Bronchial epithelial cell (primary cell): ENCODE data around the gene VSX2. TPM values are rescaled to one million over a fixed set of nuclear protein-coding genes. Genes with fewer than 3 reads are reported as not detected.

Experiments
- DNase-seq: peaks from one replicate; pipeline ENCODE4 v3.0.0-alpha.2; 2010; ENCODE audit warnings: low read depth
- FAIRE-seq: peaks from 2 replicates; lab custom pipeline; 2011; peaks lifted over from hg19 to GRCh38; lab: Jason Lieb, UNC
- H3K27me3 ChIP-seq: 2 replicates; pipeline ENCODE4 v1.5.1; 2011; ENCODE audit warnings: low read length; ENCODE audit not compliant: control insufficient read depth, insufficient read depth
- H3K36me3 ChIP-seq: 2 replicates; pipeline ENCODE4 v1.5.1; 2011; ENCODE audit warnings: low read length; ENCODE audit not compliant: control insufficient read depth, insufficient read depth
- H3K4me3 ChIP-seq: 2 replicates; pipeline ENCODE4 v1.5.1; 2011; ENCODE audit warnings: mild to moderate bottlenecking, low read depth, low read length, control low read depth
- CTCF ChIP-seq: IDR thresholded peaks from 2 replicates; pipeline ENCODE4 v1.5.1; 2011; ENCODE audit warnings: mild to moderate bottlenecking, moderate library complexity, low read length, control low read depth, inconsistent platforms; ENCODE audit not compliant: insufficient read depth, severe bottlenecking
- total RNA-seq: library from RNA; depleted of rRNA; stranded (reverse); fragments of >200 nt; gene quantifications from 2 replicates; pipeline ENCODE4 v1.2.1, GENCODE V29; 2014

Gene VSX2
- total RNA-seq, 1 donor from 2014 or later: not detected

DNA sequence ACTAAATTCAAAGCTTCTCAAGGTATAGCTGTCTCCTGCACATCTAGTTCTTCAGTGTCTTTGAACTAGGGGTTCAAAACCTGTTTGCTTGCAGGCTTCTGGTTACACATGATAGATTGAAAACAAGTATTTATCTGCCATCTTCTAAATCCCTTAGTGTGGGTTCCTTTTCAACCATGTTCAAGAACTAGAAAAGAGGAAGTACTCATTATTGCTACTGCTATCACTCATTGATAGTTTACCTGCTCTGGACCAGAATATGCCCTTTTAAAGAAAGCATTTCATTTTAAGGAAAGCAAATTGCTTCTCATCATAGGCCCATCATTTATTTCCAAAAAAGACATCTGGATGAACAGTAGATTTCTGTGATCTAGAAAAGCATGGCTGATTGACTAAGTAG lies 37.1 kb upstream of the VSX2 start:
- TF ChIP-seq CTCF: no peak
- Histone ChIP-seq H3K4me3 (no peak overlapping the region), H3K27me3 (no peaks in the 10 kb centered on the region), H3K36me3 (no peaks in the 10 kb centered on the region)
- FAIRE-seq (no peak), DNase-seq (no peak)

- no peak for TF ChIP-seq CTCF
- Histone ChIP-seq H3K4me3 (no peak overlapping the region), H3K36me3 (no peaks in the 10 kb centered on the region), H3K27me3 (no peaks in the 10 kb centered on the region)
- no peak for DNase-seq
- no peak for FAIRE-seq
Observed at GRCh38 chr14:74203639-74204038, 35.6 kb upstream of the VSX2 start.

DNA sequence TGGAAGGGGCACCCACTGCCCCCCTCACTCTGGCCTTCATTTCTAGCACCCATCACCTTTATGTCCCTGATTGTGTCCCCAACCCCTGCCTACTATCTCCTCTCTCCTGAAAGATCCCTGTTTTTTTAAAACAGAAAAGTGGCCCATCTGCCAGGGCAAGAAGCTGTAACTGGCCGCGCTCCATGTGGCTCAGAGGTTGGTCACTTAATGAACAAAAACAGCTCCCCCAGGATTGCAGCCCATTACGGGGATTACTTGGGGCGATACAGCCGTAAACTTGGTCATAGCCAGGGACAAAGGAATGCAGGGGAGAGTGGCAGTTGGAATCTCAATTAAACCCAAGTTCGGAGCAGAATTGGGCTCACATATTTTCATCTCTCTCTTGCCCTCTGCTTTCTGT lies 34.8 kb upstream of the VSX2 start:
- no peak for FAIRE-seq
- Histone ChIP-seq H3K4me3 (no peak overlapping the region), H3K36me3 (no peaks in the 10 kb centered on the region), H3K27me3 (peaks cover 1% of the 10 kb centered on the region)
- no peak for TF ChIP-seq CTCF
- DNase-seq: no peak

DNA sequence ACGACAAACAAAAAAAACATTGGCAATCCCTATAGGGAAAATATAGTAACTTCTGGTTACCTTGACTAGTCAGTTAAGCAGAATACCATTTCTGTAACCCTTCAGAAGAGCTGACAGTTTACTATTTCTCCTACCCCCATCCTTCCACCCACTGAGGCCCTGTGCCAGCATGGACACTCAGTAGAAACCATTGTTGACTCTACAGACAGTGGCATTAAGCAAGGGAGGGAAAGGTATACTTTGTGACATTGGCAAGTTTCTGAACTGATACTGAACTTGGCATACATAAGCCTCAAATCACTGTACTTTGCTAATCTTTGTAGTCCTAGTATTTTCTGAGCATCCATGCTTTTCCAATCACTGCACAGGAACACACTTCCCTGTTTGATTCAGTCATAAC lies 33.4 kb upstream of the VSX2 start:
- Histone ChIP-seq H3K36me3 (no peaks in the 10 kb centered on the region), H3K4me3 (no peak overlapping the region), H3K27me3 (peaks cover 1% of the 10 kb centered on the region)
- FAIRE-seq (peak; percentile 76), DNase-seq (no peak)
- TF ChIP-seq CTCF: no peak

DNA sequence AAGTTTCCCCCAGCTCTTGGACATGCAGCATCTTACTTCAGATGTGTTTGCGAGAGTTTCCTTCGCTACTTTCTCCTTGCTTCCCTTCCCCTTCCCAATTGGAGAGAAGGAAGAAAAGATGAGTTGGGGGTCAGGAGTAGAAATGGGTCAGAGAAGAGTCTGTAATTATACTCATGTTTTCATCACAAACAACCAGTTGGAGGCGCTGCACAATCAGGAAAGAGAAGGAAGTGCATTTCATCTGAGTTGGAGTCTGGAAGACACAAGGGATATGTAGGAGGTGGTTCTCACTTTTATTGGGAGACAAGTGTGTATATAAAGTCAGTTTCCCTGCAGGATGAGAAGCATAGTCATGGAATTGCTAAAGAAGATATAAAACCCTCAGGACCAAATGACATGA lies 31.3 kb upstream of the VSX2 start:
- FAIRE-seq: no peak
- Histone ChIP-seq H3K27me3 (peaks cover 1% of the 10 kb centered on the region), H3K4me3 (no peak overlapping the region), H3K36me3 (no peaks in the 10 kb centered on the region)
- DNase-seq: peak; percentile 15
- TF ChIP-seq CTCF: peak; percentile 18

DNA sequence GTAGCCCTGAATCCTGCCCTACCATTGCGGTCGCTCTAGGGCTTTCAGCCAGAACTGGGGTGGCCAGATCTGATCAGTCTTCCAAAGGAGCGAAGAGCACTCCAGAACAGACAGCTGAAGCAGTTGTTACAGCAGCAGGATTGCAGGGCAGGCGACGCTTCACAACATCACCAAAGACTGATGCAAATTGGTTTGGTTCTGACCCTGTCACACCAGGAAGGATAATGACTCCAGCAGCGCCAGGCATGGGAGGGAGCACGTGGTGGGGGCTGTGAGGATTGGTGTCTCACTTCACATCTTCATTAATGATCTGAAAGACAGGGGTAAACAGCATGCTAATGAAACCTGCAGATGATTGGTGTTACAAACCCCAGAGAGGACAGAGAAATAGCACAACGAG lies 30.6 kb upstream of the VSX2 start:
- FAIRE-seq (no peak), DNase-seq (no peak)
- no peak for TF ChIP-seq CTCF
- Histone ChIP-seq H3K27me3 (peaks cover 1% of the 10 kb centered on the region), H3K36me3 (no peaks in the 10 kb centered on the region), H3K4me3 (no peak overlapping the region)
